MCF 10A (cell line): ENCODE results near the gene CAPN3. TPM values are rescaled to one million over a fixed set of nuclear protein-coding genes. Genes with fewer than 3 reads are reported as not detected.

ENCODE experiments used
- BruUV-seq: library from RNA; stranded (reverse); fragments of 400-500 nt; replicated peaks from 2 replicates; lab custom pipeline; 2021; lab: Mats Ljungman, UMichigan
- CTCF ChIA-PET: fragments of 300-600 bp; sonication (Branson Sonifier 250); formaldehyde crosslinking; extraction: SDS; loops from one replicate; lab custom pipeline; 2021; ENCODE audit warnings: antibody characterized with exemption, inconsistent platforms; lab: Yijun Ruan, JAX
- POLR2A ChIA-PET: fragments of 300-600, 350-650 bp; sonication (Branson Sonifier 250); formaldehyde crosslinking; extraction: SDS; loops from one replicate; lab custom pipeline; 2020; ENCODE audit warnings: antibody characterized with exemption, inconsistent platforms; lab: Yijun Ruan, JAX
- DNase-seq: peaks from one replicate; pipeline ENCODE4 v3.0.0-alpha.2; 2018; ENCODE audit not compliant: unreplicated experiment
- H3K27ac Mint-ChIP-seq: one replicate; pipeline ENCODE4 v1.8.0; 2022; ENCODE audit warnings: mild to moderate bottlenecking, low read depth, mixed read lengths; ENCODE audit not compliant: unreplicated experiment
- H3K27me3 Mint-ChIP-seq: one replicate; pipeline ENCODE4 v1.8.0; 2022; ENCODE audit warnings: mixed read lengths; ENCODE audit not compliant: insufficient read depth, unreplicated experiment
- H3K36me3 Mint-ChIP-seq: one replicate; pipeline ENCODE4 v1.8.0; 2022; ENCODE audit warnings: mild to moderate bottlenecking, moderate library complexity, mixed read lengths; ENCODE audit not compliant: insufficient read depth, unreplicated experiment
- H3K4me1 Mint-ChIP-seq: one replicate; pipeline ENCODE4 v1.8.0; 2022; ENCODE audit warnings: mixed read lengths; ENCODE audit not compliant: insufficient read depth, unreplicated experiment
- H3K4me3 Mint-ChIP-seq: one replicate; pipeline ENCODE4 v1.8.0; 2022; ENCODE audit warnings: mild to moderate bottlenecking, moderate library complexity, mixed read lengths; ENCODE audit not compliant: unreplicated experiment
- H3K9me3 Mint-ChIP-seq: one replicate; pipeline ENCODE4 v1.8.0; 2022; ENCODE audit warnings: mixed read lengths; ENCODE audit not compliant: unreplicated experiment
- intact Hi-C: fragments of 100-400 bp; cut with micrococcal nuclease; formaldehyde crosslinking; loops from 2 replicates; pipeline ENCODE4 v1.14.1; 2022
- total RNA-seq: library from RNA; stranded (reverse); gene quantifications from 2 replicates; pipeline ENCODE4 v1.2.3, GENCODE V29; 2022
- TF ChIP-seq, protein P1 (sequence below): fragments of 200-600 bp; IDR thresholded peaks from one replicate; pipeline ENCODE4 v1.8.0; 2022; ENCODE audit warnings: antibody characterized with exemption, mild to moderate bottlenecking; ENCODE audit not compliant: unreplicated experiment

Gene CAPN3
- total RNA-seq, 1 experiment from 2014 or later: 4.7 TPM

DNA sequence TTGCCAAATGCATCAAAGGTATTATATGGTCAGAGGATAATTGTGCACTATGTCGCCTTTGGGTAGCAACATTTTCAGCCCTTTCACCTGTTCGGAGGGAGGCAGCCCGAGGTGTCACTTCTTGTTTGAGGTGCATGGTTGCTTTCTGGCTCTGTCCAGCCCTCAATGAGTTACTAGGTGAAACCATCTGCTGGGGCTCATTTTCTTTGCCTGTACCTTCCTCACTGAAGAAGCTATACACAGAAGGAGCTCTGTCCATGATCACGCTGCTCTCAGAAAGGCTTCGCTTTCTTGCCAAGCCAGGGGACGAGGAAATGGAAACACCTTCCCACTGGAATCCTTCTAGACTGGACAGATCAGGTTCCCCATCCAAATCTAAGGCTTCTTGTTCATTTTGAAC lies 89.0 kb downstream of the CAPN3 start:
- BruUV-seq: no TSS peak
- Mint-ChIP-seq H3K27me3 (no peaks in the 10 kb centered on the region), H3K27ac (no peak overlapping the region), H3K4me1 (no peaks in the 10 kb centered on the region), H3K36me3 (peaks cover 70% of the 10 kb centered on the region), H3K4me3 (no peak overlapping the region), H3K9me3 (no peaks in the 10 kb centered on the region)
- POLR2A ChIA-PET: no interaction called here
- TF ChIP-seq, protein P1, sequence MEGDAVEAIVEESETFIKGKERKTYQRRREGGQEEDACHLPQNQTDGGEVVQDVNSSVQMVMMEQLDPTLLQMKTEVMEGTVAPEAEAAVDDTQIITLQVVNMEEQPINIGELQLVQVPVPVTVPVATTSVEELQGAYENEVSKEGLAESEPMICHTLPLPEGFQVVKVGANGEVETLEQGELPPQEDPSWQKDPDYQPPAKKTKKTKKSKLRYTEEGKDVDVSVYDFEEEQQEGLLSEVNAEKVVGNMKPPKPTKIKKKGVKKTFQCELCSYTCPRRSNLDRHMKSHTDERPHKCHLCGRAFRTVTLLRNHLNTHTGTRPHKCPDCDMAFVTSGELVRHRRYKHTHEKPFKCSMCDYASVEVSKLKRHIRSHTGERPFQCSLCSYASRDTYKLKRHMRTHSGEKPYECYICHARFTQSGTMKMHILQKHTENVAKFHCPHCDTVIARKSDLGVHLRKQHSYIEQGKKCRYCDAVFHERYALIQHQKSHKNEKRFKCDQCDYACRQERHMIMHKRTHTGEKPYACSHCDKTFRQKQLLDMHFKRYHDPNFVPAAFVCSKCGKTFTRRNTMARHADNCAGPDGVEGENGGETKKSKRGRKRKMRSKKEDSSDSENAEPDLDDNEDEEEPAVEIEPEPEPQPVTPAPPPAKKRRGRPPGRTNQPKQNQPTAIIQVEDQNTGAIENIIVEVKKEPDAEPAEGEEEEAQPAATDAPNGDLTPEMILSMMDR: no peak
- no peak for DNase-seq
- intact Hi-C loops: no loop called here
- CTCF ChIA-PET: no interaction called here

DNA sequence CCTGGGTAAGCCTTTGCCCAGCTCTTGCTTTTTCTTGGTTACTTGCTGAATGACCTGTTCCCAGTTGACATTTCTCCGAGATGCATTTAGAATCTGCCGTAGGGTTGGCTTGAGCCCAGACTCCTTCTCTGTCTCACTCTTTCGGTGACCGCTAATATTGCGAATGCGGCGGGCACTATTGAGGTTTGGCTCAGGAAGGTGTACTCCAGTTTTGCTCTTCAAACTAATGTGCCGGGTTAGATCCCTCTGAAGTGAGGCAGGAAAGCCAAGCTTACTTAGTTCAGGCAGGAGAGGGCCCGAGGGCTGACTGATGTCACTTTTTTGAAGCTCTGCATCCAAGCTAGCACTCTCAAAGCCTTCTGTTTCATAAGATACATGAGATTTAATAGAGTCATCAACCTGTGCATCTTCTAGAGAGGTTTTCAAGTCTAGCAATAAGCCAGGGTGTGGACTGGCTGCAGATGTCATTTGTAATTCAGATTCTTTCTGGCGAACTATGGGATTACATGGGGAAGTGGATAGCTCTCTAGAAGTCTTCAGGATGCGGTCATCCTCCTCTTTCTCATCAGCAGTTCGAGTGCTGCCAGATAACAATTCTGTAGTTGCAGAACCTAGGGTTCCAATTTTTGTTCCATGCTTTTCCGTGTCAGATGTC lies 90.6 kb downstream of the CAPN3 start:
- TF ChIP-seq, protein P1: no peak
- DNase-seq: no peak
- ChIA-PET POLR2A (no interaction called here), CTCF (no interaction called here)
- Mint-ChIP-seq H3K27me3 (no peaks in the 10 kb centered on the region), H3K4me1 (no peaks in the 10 kb centered on the region), H3K4me3 (no peak overlapping the region), H3K27ac (no peak overlapping the region), H3K9me3 (no peaks in the 10 kb centered on the region), H3K36me3 (peaks cover 63% of the 10 kb centered on the region)
- intact Hi-C loops: no loop called here
- BruUV-seq: no TSS peak

DNA sequence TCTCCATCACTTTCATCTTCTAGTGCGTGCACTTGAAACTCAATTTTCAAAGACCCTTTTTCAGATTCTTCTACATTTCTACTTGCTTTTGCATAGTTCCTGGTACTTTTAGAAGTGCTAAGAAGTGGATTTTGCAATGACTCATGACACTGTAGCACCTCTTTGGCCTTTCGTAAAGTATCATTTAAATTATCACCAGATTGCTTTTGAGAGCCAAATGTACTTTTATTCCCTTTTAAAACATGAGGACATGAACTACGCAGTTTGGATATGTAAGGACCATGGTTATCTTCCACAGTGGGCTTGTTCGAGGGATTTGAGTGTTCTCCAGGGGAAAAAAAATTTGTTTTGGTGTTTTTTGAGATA lies 91.1 kb downstream of the CAPN3 start:
- TF ChIP-seq, protein P1: no peak
- H3K4me1 Mint-ChIP-seq: no peaks in the 10 kb centered on the region
- H3K27me3 Mint-ChIP-seq: no peaks in the 10 kb centered on the region
- POLR2A ChIA-PET: no interaction called here
- DNase-seq: no peak
- TSS peak; percentile 50 for BruUV-seq
- no peaks in the 10 kb centered on the region for H3K9me3 Mint-ChIP-seq
- intact Hi-C loops: no loop called here
- no peak overlapping the region for H3K4me3 Mint-ChIP-seq
- CTCF ChIA-PET: no interaction called here
- H3K27ac Mint-ChIP-seq: no peak overlapping the region
- H3K36me3 Mint-ChIP-seq: peaks cover 58% of the 10 kb centered on the region

DNA sequence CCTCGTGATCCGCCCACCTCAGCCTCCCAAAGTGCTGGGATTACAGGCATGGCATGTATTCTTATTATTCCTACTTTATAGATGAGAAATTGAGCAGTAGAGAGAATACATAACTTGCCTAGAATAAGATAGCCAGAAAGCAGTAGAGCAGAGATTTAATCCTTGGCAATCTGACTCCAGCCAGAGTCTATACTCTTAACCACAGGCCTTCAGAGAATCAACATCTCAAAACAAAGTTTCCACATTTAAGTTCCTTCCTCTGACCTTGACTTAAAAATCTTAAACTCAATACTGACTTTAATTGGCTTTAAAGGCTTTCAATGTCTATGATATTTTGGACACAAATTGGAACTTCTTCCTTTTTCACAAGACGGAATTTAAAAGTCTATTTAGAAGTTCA lies 94.5 kb downstream of the CAPN3 start:
- Mint-ChIP-seq H3K27me3 (no peaks in the 10 kb centered on the region), H3K27ac (no peak overlapping the region), H3K36me3 (peaks cover 53% of the 10 kb centered on the region), H3K4me3 (no peak overlapping the region), H3K9me3 (no peaks in the 10 kb centered on the region), H3K4me1 (no peaks in the 10 kb centered on the region)
- POLR2A ChIA-PET: no interaction called here
- TF ChIP-seq, protein P1: no peak
- CTCF ChIA-PET: no interaction called here
- no peak for DNase-seq
- BruUV-seq: no TSS peak
- intact Hi-C loops: no loop called here
